HUES48 (cell line): ENCODE data around the gene CD37.
"Not testable (repeated sequence)": the region's sequence is repeated elsewhere in the genome, so short reads cannot be mapped to it uniquely, and the experiment has no call there.

ENCODE experiments used
- H3K27ac ChIP-seq: one replicate; pipeline ENCODE4 v1.7.0; 2013; ENCODE audit warnings: low read depth, low read length, inconsistent platforms
- H3K27me3 ChIP-seq: 2 replicates; pipeline ENCODE4 v1.6.1; 2013; ENCODE audit warnings: mild to moderate bottlenecking, low read length; ENCODE audit not compliant: control insufficient read depth, insufficient read depth
- H3K36me3 ChIP-seq: 2 replicates; pipeline ENCODE4 v1.6.1; 2013; ENCODE audit warnings: low read length; ENCODE audit not compliant: control insufficient read depth, insufficient read depth
- H3K4me1 ChIP-seq: 2 replicates; pipeline ENCODE4 v1.6.1; 2013; ENCODE audit warnings: mild to moderate bottlenecking, low read length; ENCODE audit not compliant: control insufficient read depth, insufficient read depth
- H3K4me3 ChIP-seq: 2 replicates; pipeline ENCODE4 v1.5.1; 2013; ENCODE audit warnings: mild to moderate bottlenecking, low read depth, low read length
- H3K9ac ChIP-seq: 2 replicates; pipeline ENCODE4 v1.6.1; 2013; ENCODE audit warnings: mild to moderate bottlenecking, low read depth, low read length, moderate library complexity
- H3K9me3 ChIP-seq: 2 replicates; pipeline ENCODE4 v1.6.1; 2013; ENCODE audit warnings: low read length; ENCODE audit not compliant: control insufficient read depth, insufficient read depth

CD37 gene

DNA sequence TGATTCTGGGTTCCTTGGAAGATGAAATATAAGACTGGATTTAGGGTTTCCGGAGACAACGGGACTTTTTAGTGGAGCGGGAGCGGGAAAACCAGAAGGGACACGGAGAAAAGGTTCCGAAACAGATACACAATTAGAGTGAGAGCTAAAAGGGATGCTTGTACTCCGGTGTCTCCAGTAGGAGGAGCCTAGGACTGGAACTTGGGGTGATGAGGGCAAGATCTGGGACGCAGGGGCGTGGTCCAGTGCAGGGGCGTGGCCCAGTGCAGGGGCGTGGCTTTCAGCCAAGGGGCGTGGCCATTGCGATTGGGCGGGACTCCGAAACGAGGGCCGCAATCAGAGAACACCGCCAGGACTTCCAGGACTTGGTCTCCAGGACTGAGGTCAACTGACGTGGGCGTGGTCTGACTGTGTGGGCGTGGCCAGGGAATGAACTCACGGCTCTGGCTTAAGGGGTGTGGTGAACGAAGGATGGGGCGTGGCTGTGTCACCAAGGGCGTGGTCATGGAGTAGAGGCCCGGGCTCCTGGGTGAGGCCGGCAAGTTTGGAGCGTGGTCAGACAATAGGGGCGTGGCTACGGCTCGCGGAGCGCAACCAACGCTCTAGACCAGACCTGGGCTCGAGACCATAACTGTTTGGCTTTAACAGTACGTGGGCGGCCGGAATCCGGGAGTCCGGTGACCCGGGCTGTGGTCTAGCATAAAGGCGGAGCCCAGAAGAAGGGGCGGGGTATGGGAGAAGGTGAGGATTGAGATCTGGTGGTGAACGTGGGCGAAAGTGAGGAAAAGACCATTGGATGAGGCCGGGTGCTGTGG lies 28.3 kb downstream of the CD37 start, which contains the start of gene DKKL1:
DKKL1 (plus strand) TSS at position 610 of the 815 bp plus-strand sequence; CDS start at position 732, 122 bp downstream.
- H3K4me3 ChIP-seq: peak within 1 kb of the TSS; percentile 95
- peak within 1 kb of the TSS; percentile 30; the same call in 1 of the 2 replicates for H3K9ac ChIP-seq
- H3K9me3 ChIP-seq: no peaks in the 10 kb centered on the region
- no peaks in the 10 kb centered on the region for H3K27me3 ChIP-seq
- peaks cover 12% of the 10 kb centered on the region for H3K36me3 ChIP-seq
- H3K4me1 ChIP-seq: peaks cover 3% of the 10 kb centered on the region; the same call in 1 of the 2 replicates
- H3K27ac ChIP-seq: peak within 1 kb of the TSS; percentile 70

- H3K27ac ChIP-seq: peak overlapping the region; percentile 35
- H3K36me3 ChIP-seq: peaks cover 5% of the 10 kb centered on the region
- no peak overlapping the region for H3K9ac ChIP-seq
- H3K4me3 ChIP-seq: peak overlapping the region; percentile 45
- no peaks in the 10 kb centered on the region for H3K27me3 ChIP-seq
- H3K9me3 ChIP-seq: peaks cover 7% of the 10 kb centered on the region
- peaks cover 3% of the 10 kb centered on the region; the same call in 1 of the 2 replicates for H3K4me1 ChIP-seq
Measured at GRCh38 chr19:49364083-49364737, 29.0 kb downstream of the CD37 start.

DNA sequence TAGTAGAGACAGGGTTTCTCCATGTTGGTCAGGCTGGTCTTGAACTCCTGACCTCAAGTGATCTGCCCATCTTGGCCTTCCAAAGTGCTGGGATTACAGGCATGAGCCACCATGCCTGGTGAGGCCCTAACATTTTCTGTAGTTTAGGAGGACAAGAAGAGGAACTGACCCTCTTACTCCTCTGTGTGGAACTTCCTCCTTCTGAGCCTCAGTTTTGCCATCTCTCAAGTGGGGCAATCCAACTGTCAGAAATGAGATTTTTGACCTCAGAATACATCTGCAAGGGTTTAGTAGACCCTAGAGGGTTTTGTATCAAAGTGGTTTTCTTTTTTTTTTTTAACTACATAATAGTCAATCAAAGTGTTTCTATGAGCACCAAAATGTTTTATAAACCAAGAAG lies 30.9 kb downstream of the CD37 start:
- no peaks in the 10 kb centered on the region for H3K27me3 ChIP-seq
- H3K9ac ChIP-seq: no peak overlapping the region
- peaks cover 3% of the 10 kb centered on the region; the same call in 1 of the 2 replicates for H3K4me1 ChIP-seq
- no peak overlapping the region for H3K4me3 ChIP-seq
- H3K27ac ChIP-seq: no peak overlapping the region
- no peaks in the 10 kb centered on the region for H3K36me3 ChIP-seq
- peaks cover 17% of the 10 kb centered on the region for H3K9me3 ChIP-seq

DNA sequence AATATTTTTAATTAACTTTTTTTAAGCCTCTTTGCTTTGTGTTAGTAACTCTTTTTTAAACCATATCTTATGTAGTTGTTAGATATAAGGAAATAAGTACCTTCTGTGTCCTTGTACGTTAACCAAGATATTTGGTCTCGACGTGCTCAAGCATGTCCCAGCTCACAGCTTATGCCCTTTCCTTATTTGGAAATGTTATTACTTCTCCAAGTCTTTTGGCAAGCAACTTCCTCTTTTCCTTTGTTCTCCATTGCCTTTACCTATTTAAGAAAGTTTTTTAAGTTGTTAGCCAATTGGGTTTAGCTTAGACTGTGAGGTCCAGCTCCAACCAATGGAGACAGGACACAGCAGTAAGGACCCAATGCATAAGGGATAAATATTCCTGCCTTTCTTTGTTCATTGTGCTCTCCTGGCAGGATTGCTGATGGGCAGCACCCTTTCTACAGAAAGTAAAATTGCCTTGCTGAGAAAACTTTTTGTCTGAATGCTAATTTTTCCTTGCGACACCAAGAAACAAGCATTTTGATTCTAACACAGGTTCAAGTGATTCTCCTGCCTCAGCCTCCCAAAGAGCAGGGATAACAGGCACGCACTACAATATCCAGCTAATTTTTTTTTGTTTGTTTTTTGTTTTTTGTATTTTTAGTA lies 33.6 kb downstream of the CD37 start:
- Histone ChIP-seq H3K27ac (no peak overlapping the region), H3K9me3 (peaks cover 17% of the 10 kb centered on the region), H3K4me1 (no peaks in the 10 kb centered on the region), H3K27me3 (no peaks in the 10 kb centered on the region), H3K9ac (no peak overlapping the region), H3K36me3 (no peaks in the 10 kb centered on the region), H3K4me3 (no peak overlapping the region)

- peaks cover 17% of the 10 kb centered on the region for H3K9me3 ChIP-seq
- no peaks in the 10 kb centered on the region for H3K27me3 ChIP-seq
- no peaks in the 10 kb centered on the region for H3K4me1 ChIP-seq
- H3K27ac ChIP-seq: no peak overlapping the region
- no peak overlapping the region for H3K9ac ChIP-seq
- no peak overlapping the region for H3K4me3 ChIP-seq
- H3K36me3 ChIP-seq: no peaks in the 10 kb centered on the region
Measured at GRCh38 chr19:49371184-49371583, 36.0 kb downstream of the CD37 start.

- H3K4me3 ChIP-seq, H3K36me3 ChIP-seq, H3K27me3 ChIP-seq, H3K4me1 ChIP-seq, H3K9ac ChIP-seq, H3K27ac ChIP-seq: not testable (repeated sequence)
- H3K9me3 ChIP-seq: peaks cover 17% of the 10 kb centered on the region
Measured at GRCh38 chr19:49373174-49373573, 38.0 kb downstream of the CD37 start.

GRCh38 chr19:49374665-49375434 lies 39.6 kb downstream of the CD37 start:
- H3K36me3 ChIP-seq: no peaks in the 10 kb centered on the region
- no peak overlapping the region for H3K27ac ChIP-seq
- H3K4me3 ChIP-seq: no peak overlapping the region
- H3K9ac ChIP-seq: no peak overlapping the region
- H3K9me3 ChIP-seq: peaks cover 4% of the 10 kb centered on the region; the same call in 1 of the 2 replicates
- H3K27me3 ChIP-seq: no peaks in the 10 kb centered on the region
- no peaks in the 10 kb centered on the region for H3K4me1 ChIP-seq

GRCh38 chr19:49378512-49378911 lies 43.3 kb downstream of the CD37 start:
- no peaks in the 10 kb centered on the region; the same call in 1 of the 2 replicates for H3K9me3 ChIP-seq
- H3K27ac ChIP-seq: no peak overlapping the region
- no peak overlapping the region for H3K4me3 ChIP-seq
- no peaks in the 10 kb centered on the region for H3K36me3 ChIP-seq
- no peaks in the 10 kb centered on the region for H3K27me3 ChIP-seq
- no peaks in the 10 kb centered on the region for H3K4me1 ChIP-seq
- no peak overlapping the region for H3K9ac ChIP-seq

DNA sequence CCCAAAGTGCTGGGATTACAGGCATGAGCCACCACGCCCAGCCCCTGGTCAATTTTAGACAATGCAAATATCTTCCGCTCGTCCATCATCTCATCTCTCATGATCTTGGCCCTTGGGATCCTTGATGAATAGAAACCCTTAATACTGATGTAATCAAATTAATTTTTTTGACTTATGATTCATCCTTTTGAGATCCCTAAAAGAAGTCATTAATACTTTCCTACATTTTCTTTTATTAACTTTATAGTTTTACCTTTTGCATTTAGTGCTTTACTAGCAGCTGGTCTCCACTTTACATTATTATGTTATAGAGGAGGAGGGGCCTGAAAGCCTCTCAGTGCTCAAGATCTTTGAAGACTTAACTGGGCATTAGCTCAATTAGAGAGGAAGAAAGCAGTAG lies 45.2 kb downstream of the CD37 start:
- H3K9ac ChIP-seq: no peak overlapping the region
- H3K27ac ChIP-seq: no peak overlapping the region
- H3K4me1 ChIP-seq: no peaks in the 10 kb centered on the region
- no peaks in the 10 kb centered on the region; the same call in 1 of the 2 replicates for H3K9me3 ChIP-seq
- no peaks in the 10 kb centered on the region for H3K36me3 ChIP-seq
- H3K27me3 ChIP-seq: no peaks in the 10 kb centered on the region
- H3K4me3 ChIP-seq: no peak overlapping the region

DNA sequence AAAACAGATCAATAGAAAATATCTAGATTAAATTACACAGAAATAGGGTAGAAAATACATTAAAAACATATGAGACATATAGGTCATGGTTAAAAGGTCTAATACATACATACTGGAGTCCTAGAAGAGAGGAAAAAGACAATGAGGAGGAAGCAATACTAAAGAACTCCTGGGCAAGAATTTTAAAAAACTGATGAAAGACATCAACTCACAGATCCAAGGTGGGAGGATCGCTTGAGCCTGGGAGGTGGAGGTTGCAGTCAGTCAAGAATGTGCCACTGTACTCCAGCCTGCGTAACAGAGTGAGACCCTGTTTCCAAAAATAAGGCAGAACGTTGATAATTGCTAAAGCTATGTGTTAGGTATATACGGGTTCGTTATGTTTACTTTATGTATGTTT lies 47.4 kb downstream of the CD37 start:
- Histone ChIP-seq H3K36me3 (no peaks in the 10 kb centered on the region), H3K27ac (no peak overlapping the region), H3K4me3 (no peak overlapping the region), H3K4me1 (no peaks in the 10 kb centered on the region), H3K27me3 (no peaks in the 10 kb centered on the region), H3K9ac (no peak overlapping the region), H3K9me3 (no peaks in the 10 kb centered on the region; the same call in 1 of the 2 replicates)
